OCI-LY3 (cell line): ENCODE results near the gene ADSS1.

Source experiments
- H2AFZ ChIP-seq: fragments of 200-600, 300-600 bp; shearing (Covaris generic); 2 replicates; pipeline ENCODE4 v1.6.0; 2014; ENCODE audit warnings: antibody characterized with exemption, low read depth, low read length
- H3K27ac ChIP-seq: fragments of 200-600, 300-600 bp; sonication (generic); 2 replicates; pipeline ENCODE4 v1.5.1; 2014; ENCODE audit warnings: mild to moderate bottlenecking, low read length, moderate library complexity, mixed read lengths
- H3K27me3 ChIP-seq: fragments of 200-600, 300-600 bp; sonication (generic); 2 replicates; pipeline ENCODE4 v1.6.1; 2014; ENCODE audit warnings: low read depth, low read length, mixed read lengths
- H3K36me3 ChIP-seq: fragments of 200-600, 300-600 bp; sonication (generic); replicated peaks from 2 replicates; pipeline ENCODE3; 2014; ENCODE audit warnings: low read depth, low read length, mixed read lengths
- H3K4me1 ChIP-seq: fragments of 300-600, 200-600 bp; sonication (generic); 2 replicates; pipeline ENCODE4 v1.6.1; 2014; ENCODE audit warnings: low read length, mixed read lengths
- H3K4me2 ChIP-seq: fragments of 200-600, 300-600 bp; sonication (generic); 2 replicates; pipeline ENCODE4 v1.6.1; 2014; ENCODE audit warnings: low read length, mixed read lengths
- H3K4me3 ChIP-seq: fragments of 300-600, 200-600 bp; sonication (generic); 2 replicates; pipeline ENCODE4 v1.5.1; 2014; ENCODE audit warnings: antibody characterized with exemption, mild to moderate bottlenecking, low read length, moderate library complexity
- H3K79me2 ChIP-seq: fragments of 300-600, 200-600 bp; shearing (Covaris generic); 2 replicates; pipeline ENCODE4 v1.6.1; 2014; ENCODE audit warnings: mild to moderate bottlenecking, low read length, mixed read lengths
- H3K9ac ChIP-seq: fragments of 300-600, 200-600 bp; shearing (Covaris generic); 2 replicates; pipeline ENCODE4 v1.6.0; 2014; ENCODE audit warnings: mild to moderate bottlenecking, low read length, moderate library complexity
- H3K9me3 ChIP-seq: fragments of 200-600, 300-600 bp; shearing (Covaris generic); 2 replicates; pipeline ENCODE4 v1.6.1; 2014; ENCODE audit warnings: low read length, mixed read lengths; ENCODE audit not compliant: insufficient read depth
- H4K20me1 ChIP-seq: fragments of 200-600, 300-600 bp; sonication (generic); 2 replicates; pipeline ENCODE4 v1.6.1; 2016; ENCODE audit warnings: low read length, mixed read lengths; ENCODE audit not compliant: insufficient read depth
- CTCF ChIP-seq: fragments of 200-600, 300-600 bp; sonication (generic); IDR thresholded peaks from 2 replicates; pipeline ENCODE4 v1.5.1; 2014; ENCODE audit warnings: antibody characterized with exemption, low read length, low read depth
- EZH2phosphoT487 ChIP-seq: fragments of 200-600 bp; shearing (Covaris generic); IDR thresholded peaks from 2 replicates; pipeline ENCODE4 v1.6.1; 2018; ENCODE audit warnings: antibody characterized with exemption, mixed run types, low read depth

Gene ADSS1

GRCh38 chr14:104743461-104744380 is 19.7 kb downstream of the ADSS1 start:
- Histone ChIP-seq H3K9ac (no peak overlapping the region), H3K27ac (no peak overlapping the region)

GRCh38 chr14:104744484-104744883 is 20.5 kb downstream of the ADSS1 start:
- Histone ChIP-seq H3K27ac (no peak overlapping the region), H3K4me3 (no peak overlapping the region), H3K4me1 (peaks cover 4% of the 10 kb centered on the region; the same call in 1 of the 2 replicates), H3K36me3 (no peaks in the 10 kb centered on the region), H4K20me1 (no peaks in the 10 kb centered on the region), H2AFZ (no peak overlapping the region), H3K9me3 (no peaks in the 10 kb centered on the region), H3K9ac (no peak overlapping the region), H3K79me2 (no peaks in the 10 kb centered on the region), H3K4me2 (no peak overlapping the region), H3K27me3 (no peaks in the 10 kb centered on the region)
- TF ChIP-seq EZH2phosphoT487 (no peak), CTCF (no peak)

More at GRCh38 chr14:104743461-104744380, 19.7 kb downstream of the ADSS1 start:
- H3K27me3 ChIP-seq = no peaks in the 10 kb centered on the region
- no peak overlapping the region for H3K4me3 ChIP-seq
- H3K36me3 ChIP-seq = no peaks in the 10 kb centered on the region
- H3K79me2 ChIP-seq = no peaks in the 10 kb centered on the region
- H3K9me3 ChIP-seq = no peaks in the 10 kb centered on the region
- H3K4me2 ChIP-seq = no peak overlapping the region
- no peaks in the 10 kb centered on the region for H4K20me1 ChIP-seq
- TF ChIP-seq EZH2phosphoT487 (no peak), CTCF (no peak)
- H3K4me1 ChIP-seq = peaks cover 4% of the 10 kb centered on the region; the same call in 1 of the 2 replicates
- no peak overlapping the region for H2AFZ ChIP-seq

GRCh38 chr14:104745431-104745830 is 21.4 kb downstream of the ADSS1 start:
- Histone ChIP-seq H4K20me1 (no peaks in the 10 kb centered on the region), H3K4me2 (no peak overlapping the region), H3K9me3 (no peaks in the 10 kb centered on the region), H3K79me2 (no peaks in the 10 kb centered on the region), H3K27ac (no peak overlapping the region), H3K4me3 (no peak overlapping the region), H3K27me3 (no peaks in the 10 kb centered on the region), H3K4me1 (peaks cover 4% of the 10 kb centered on the region; the same call in 1 of the 2 replicates), H3K9ac (no peak overlapping the region), H2AFZ (no peak overlapping the region), H3K36me3 (no peaks in the 10 kb centered on the region)
- no peak for TF ChIP-seq CTCF
- no peak for TF ChIP-seq EZH2phosphoT487

GRCh38 chr14:104746071-104746545 is 22.1 kb downstream of the ADSS1 start:
- Histone ChIP-seq H3K4me3 (no peak overlapping the region), H3K27ac (no peak overlapping the region), H3K36me3 (no peaks in the 10 kb centered on the region), H3K4me1 (peaks cover 4% of the 10 kb centered on the region; the same call in 1 of the 2 replicates), H4K20me1 (no peaks in the 10 kb centered on the region), H3K79me2 (no peaks in the 10 kb centered on the region), H3K27me3 (no peaks in the 10 kb centered on the region), H3K9ac (no peak overlapping the region), H3K9me3 (no peaks in the 10 kb centered on the region), H3K4me2 (no peak overlapping the region), H2AFZ (no peak overlapping the region)
- TF ChIP-seq CTCF (no peak), EZH2phosphoT487 (no peak)
